Measurements from ENCODE around the gene PCBP3. TPM values are rescaled to one million over a fixed set of nuclear protein-coding genes. Genes with fewer than 3 reads are reported as not detected.

The PCBP3 gene
- total and polyA plus RNA-seq, 2 of the 8 experiments (the other 6 are each of a cell fraction or from before 2014, with no cell fraction given) = 3.5 to 6.3 TPM

- TF ChIP-seq, protein P1, sequence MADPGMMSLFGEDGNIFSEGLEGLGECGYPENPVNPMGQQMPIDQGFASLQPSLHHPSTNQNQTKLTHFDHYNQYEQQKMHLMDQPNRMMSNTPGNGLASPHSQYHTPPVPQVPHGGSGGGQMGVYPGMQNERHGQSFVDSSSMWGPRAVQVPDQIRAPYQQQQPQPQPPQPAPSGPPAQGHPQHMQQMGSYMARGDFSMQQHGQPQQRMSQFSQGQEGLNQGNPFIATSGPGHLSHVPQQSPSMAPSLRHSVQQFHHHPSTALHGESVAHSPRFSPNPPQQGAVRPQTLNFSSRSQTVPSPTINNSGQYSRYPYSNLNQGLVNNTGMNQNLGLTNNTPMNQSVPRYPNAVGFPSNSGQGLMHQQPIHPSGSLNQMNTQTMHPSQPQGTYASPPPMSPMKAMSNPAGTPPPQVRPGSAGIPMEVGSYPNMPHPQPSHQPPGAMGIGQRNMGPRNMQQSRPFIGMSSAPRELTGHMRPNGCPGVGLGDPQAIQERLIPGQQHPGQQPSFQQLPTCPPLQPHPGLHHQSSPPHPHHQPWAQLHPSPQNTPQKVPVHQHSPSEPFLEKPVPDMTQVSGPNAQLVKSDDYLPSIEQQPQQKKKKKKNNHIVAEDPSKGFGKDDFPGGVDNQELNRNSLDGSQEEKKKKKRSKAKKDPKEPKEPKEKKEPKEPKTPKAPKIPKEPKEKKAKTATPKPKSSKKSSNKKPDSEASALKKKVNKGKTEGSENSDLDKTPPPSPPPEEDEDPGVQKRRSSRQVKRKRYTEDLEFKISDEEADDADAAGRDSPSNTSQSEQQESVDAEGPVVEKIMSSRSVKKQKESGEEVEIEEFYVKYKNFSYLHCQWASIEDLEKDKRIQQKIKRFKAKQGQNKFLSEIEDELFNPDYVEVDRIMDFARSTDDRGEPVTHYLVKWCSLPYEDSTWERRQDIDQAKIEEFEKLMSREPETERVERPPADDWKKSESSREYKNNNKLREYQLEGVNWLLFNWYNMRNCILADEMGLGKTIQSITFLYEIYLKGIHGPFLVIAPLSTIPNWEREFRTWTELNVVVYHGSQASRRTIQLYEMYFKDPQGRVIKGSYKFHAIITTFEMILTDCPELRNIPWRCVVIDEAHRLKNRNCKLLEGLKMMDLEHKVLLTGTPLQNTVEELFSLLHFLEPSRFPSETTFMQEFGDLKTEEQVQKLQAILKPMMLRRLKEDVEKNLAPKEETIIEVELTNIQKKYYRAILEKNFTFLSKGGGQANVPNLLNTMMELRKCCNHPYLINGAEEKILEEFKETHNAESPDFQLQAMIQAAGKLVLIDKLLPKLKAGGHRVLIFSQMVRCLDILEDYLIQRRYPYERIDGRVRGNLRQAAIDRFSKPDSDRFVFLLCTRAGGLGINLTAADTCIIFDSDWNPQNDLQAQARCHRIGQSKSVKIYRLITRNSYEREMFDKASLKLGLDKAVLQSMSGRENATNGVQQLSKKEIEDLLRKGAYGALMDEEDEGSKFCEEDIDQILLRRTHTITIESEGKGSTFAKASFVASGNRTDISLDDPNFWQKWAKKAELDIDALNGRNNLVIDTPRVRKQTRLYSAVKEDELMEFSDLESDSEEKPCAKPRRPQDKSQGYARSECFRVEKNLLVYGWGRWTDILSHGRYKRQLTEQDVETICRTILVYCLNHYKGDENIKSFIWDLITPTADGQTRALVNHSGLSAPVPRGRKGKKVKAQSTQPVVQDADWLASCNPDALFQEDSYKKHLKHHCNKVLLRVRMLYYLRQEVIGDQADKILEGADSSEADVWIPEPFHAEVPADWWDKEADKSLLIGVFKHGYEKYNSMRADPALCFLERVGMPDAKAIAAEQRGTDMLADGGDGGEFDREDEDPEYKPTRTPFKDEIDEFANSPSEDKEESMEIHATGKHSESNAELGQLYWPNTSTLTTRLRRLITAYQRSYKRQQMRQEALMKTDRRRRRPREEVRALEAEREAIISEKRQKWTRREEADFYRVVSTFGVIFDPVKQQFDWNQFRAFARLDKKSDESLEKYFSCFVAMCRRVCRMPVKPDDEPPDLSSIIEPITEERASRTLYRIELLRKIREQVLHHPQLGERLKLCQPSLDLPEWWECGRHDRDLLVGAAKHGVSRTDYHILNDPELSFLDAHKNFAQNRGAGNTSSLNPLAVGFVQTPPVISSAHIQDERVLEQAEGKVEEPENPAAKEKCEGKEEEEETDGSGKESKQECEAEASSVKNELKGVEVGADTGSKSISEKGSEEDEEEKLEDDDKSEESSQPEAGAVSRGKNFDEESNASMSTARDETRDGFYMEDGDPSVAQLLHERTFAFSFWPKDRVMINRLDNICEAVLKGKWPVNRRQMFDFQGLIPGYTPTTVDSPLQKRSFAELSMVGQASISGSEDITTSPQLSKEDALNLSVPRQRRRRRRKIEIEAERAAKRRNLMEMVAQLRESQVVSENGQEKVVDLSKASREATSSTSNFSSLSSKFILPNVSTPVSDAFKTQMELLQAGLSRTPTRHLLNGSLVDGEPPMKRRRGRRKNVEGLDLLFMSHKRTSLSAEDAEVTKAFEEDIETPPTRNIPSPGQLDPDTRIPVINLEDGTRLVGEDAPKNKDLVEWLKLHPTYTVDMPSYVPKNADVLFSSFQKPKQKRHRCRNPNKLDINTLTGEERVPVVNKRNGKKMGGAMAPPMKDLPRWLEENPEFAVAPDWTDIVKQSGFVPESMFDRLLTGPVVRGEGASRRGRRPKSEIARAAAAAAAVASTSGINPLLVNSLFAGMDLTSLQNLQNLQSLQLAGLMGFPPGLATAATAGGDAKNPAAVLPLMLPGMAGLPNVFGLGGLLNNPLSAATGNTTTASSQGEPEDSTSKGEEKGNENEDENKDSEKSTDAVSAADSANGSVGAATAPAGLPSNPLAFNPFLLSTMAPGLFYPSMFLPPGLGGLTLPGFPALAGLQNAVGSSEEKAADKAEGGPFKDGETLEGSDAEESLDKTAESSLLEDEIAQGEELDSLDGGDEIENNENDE (IDR thresholded peaks at IDR 0.05; ENCODE audit: insufficient replicate concordance, low read length) = no peak
- TF ChIP-seq JUN (IDR thresholded peaks at IDR 0.05; ENCODE audit: low read depth, low read length) = no peak
- TF ChIP-seq SP2 (IDR thresholded peaks at IDR 0.05; ENCODE audit: low read length) = no peak
- no peak for TF ChIP-seq CBX5 (IDR thresholded peaks at IDR 0.05; ENCODE audit: low read depth, low read length)
- TF ChIP-seq YY1 (IDR thresholded peaks at IDR 0.05; ENCODE audit: low read depth, low read length) = no peak
- no peak for TF ChIP-seq SIN3A (conservative IDR thresholded peaks at IDR 0.05 in 1 of 2, IDR thresholded peaks at IDR 0.05 in 1 of 2; ENCODE audit: low read depth in 1 of 2, low read length in 2 of 2)
Observed at GRCh38 chr21:45910548-45911221, 267.2 kb downstream of the PCBP3 start (continued).
